ENCODE measurements around the gene AP3D1.
"Not testable (repeated sequence)": the region's sequence is repeated elsewhere in the genome, so short reads cannot be mapped to it uniquely, and the experiment has no call there.

The AP3D1 gene

DNA sequence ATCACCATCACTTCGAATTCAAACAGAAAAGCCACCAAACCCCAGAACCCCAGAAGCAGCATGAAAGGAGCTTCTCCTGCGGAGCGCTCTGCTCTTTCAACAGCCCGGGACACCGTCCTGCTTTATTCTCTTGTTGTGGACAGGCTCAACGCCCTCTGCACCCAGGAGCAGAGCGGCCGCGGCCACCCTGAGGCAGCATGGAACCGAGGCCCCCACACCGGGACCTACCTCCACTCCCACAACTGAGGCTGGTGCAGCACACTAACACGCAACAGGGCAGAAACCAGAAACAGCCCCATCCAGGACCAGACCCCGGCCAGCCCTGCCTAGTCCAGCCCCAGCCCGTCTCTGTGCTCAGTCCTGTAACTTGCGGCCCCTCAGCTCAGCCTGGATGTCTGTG, 7.2 kb downstream of the AP3D1 start:
- no peak for ATAC-seq
- no peak overlapping the region for H3K4me3 Mint-ChIP-seq
- DNase-seq = no peak
- H3K27me3 Mint-ChIP-seq = no peaks in the 10 kb centered on the region
- H3K4me1 Mint-ChIP-seq = peaks cover 59% of the 10 kb centered on the region
- H3K9me3 Mint-ChIP-seq = no peaks in the 10 kb centered on the region
- H3K27ac Mint-ChIP-seq = peak overlapping the region in 1 of 2 donors; percentile 76

DNA sequence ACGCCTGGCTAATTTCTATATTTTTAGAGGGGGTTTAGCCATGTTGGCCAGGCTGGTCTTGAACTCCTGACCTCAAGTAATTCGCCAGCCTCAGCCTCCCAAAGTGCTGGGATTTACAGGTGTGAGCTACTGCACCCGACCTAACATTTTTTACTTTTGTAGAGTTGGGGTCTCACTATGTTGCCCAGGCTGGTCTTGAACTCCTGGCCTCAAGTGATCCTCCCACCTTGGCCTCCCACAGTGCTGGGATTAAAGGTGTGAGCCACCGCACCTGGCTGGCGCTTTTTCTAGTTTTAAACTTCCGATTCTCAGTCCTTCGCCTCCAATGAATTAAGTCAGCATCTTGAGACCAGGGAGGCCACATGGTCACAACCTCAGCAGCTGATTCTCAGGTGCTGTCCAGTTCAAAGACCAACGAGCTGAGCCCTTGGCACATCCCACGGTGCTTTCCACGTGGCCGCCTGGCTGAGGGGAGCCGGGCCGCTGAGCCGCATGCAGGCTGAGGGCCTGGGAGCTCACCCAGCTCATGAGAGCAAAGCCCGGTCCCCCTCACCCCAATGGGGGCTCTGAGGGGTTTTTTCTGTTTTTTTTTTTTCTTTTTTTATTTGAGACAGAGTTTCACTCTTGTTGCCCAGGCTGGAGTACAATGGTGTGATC, 9.1 kb downstream of the AP3D1 start:
- no peak for DNase-seq
- no peaks in the 10 kb centered on the region for H3K27me3 Mint-ChIP-seq
- no peak overlapping the region for H3K4me3 Mint-ChIP-seq
- H3K27ac Mint-ChIP-seq = no peak overlapping the region
- H3K9me3 Mint-ChIP-seq = no peaks in the 10 kb centered on the region
- ATAC-seq = no peak
- H3K4me1 Mint-ChIP-seq = peaks cover 50% of the 10 kb centered on the region

DNA sequence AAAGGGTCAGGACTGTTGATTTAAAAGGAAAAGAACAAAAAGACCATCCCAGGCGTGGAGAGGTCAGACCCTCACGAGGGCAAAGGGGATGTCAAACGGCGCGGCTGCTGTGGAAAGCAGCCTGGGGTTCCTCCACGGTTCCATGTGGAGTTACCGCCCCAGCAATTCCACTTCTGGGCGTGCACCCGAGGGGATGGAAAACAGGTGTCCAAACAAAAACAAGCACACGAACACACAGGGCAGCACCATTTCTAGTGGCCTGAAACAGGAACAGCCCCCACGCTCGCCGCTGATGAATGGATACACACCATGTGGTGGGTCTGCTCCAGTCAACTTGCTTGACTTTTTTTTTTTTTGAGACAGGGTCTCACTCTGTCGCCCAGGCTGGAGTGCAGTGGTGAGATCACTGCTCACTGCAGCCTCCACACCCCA, 11.2 kb downstream of the AP3D1 start:
- no peak overlapping the region for H3K4me3 Mint-ChIP-seq
- ATAC-seq (no peak), DNase-seq (no peak)
- no peaks in the 10 kb centered on the region for H3K9me3 Mint-ChIP-seq
- H3K4me1 Mint-ChIP-seq = peaks cover 29% of the 10 kb centered on the region
- no peaks in the 10 kb centered on the region for H3K27me3 Mint-ChIP-seq
- H3K27ac Mint-ChIP-seq = no peak overlapping the region

DNA sequence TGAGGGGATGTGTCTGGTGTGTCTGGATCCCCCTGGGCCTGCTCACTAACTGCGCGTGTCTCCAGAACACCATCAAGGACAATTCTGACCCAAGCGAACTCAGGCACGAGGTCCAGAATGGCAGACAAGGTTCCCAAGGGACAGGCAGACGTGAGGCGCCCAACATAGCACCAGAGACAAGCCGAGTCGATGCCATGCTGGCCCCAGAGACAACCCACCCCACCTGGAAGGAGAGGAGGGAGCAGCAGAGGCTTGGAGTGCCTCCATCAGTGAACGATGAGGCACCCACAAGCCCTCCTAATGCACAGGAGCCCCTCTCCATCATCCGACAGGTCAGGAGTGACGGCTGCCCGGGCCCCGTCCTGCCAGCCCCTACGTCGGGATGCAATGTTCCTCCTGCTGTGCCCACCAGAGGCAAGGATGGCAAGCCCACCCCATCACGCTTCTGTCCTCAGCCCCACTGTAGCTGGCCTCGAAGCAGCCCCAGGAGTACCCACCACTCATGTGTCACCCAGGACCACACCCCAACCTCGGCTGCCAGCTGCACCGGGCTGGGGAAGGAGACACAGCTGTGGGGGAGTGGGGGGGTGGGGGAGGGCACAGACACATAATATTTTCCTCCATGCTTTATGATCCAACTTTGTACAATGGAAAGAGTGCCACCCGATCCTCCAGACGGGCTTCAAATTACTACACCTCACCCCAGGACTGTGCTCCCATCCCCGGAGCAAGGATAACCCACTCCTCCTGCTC, 11.8 kb downstream of the AP3D1 start:
- H3K9me3 Mint-ChIP-seq = no peaks in the 10 kb centered on the region
- H3K27me3 Mint-ChIP-seq = no peaks in the 10 kb centered on the region
- DNase-seq (no peak), ATAC-seq (no peak)
- H3K4me3 Mint-ChIP-seq = no peak overlapping the region
- peaks cover 23% of the 10 kb centered on the region for H3K4me1 Mint-ChIP-seq
- no peak overlapping the region for H3K27ac Mint-ChIP-seq

DNA sequence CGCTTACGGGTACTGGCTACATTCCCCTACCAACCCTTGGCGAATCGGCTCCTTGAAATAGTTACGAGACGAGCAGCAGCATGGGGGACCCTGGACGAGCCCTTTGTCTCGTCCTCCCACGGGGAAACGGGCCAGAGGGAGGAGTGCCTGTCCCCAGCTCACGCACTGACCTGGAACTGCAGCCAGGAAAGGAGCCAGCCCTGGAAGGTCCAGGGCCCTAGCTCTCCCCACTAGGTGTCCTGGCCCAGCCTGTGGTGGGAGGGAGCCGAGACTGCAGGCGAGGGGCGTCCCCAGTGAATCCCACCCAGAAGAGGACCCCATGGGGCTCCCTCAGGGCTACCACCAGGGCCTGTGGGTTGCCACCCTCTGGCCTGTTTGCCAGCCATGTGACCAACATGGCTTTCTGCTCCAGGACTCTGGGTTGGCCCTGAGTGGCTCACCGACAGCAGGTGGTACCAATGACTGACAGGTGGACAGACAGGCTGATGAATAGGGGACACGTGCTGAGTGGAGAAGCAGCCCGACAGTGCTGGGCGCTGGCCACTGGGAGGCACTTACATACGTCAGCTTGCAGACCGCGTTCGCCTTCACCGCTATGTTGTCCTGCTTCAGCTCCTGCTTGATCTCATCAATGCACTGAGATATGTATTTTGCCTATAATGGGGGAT, 13.2 kb downstream of the AP3D1 start:
- Mint-ChIP-seq H3K27me3 (no peaks in the 10 kb centered on the region), H3K9me3 (no peaks in the 10 kb centered on the region), H3K4me1 (peaks cover 11% of the 10 kb centered on the region), H3K4me3 (no peak overlapping the region), H3K27ac (no peak overlapping the region)
- no peak for ATAC-seq
- no peak for DNase-seq

DNA sequence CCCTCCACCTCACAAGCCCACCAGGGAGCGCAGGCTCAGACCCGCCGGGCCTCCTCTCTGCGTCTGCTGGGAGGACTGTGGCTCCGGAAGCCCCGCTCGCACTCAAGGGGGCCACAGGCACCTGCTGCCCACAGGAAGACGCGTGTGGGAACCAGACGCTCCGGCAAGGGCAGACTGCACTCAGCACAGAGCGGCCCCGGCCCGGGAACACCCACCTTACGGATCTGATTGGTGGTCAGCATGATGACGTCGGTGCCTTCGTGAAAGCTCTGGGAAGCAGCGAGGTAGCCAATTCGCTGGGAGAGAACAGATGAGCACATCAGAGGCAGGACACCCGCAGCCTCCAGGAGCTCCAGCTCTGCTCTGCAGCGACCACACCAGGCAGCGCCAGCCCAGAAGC, 14.6 kb downstream of the AP3D1 start:
- H3K9me3 Mint-ChIP-seq = no peaks in the 10 kb centered on the region
- H3K4me1 Mint-ChIP-seq = peaks cover 11% of the 10 kb centered on the region
- no peak for ATAC-seq
- H3K4me3 Mint-ChIP-seq = no peak overlapping the region
- H3K27me3 Mint-ChIP-seq = no peaks in the 10 kb centered on the region
- no peak overlapping the region for H3K27ac Mint-ChIP-seq
- DNase-seq = no peak

DNA sequence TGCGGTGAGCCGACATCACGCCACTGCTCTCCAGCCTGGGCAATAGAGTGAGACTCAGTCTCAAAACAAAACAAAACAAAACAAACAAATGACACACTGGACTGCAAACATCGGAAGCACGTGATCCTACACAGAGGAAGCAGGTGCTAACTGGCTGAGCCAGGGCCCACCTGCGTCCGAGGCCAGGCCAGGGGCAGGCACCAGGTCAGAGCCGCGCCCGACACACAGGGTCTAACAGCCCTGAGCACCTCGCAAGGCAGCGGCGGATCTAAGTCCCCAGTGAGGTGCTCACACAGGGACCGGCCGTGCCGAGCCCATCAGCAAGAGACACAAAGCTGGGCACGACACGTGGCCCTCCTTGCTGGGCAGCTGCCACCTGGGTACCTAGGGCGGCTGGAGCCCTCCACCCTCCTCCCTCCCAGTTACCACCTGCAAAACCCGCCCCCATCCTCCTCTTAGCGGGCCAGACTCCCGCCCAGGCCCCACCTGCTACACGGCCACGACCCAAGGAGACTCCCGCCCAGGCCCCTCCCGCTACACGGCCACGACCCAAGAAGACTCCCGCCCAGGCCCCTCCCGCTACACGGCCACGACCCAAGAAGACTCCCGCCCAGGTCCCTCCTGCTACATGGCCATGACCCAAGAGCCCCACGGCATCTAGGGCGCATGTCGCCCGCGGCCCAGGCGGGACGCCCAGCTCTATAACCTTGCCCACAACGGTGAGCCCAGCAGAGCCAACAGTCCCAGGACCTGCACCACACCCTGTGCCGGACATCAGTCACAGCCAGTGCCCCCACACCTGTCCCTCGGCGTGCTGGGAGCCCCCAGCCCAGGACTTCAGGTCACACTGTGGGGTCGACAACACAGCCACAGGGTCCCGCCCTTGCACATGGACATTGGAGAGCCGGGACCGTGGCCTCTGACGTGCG, 15.6 kb downstream of the AP3D1 start:
- DNase-seq = no peak
- peak; percentile 37 for ATAC-seq
- H3K9me3 Mint-ChIP-seq = no peaks in the 10 kb centered on the region

DNA sequence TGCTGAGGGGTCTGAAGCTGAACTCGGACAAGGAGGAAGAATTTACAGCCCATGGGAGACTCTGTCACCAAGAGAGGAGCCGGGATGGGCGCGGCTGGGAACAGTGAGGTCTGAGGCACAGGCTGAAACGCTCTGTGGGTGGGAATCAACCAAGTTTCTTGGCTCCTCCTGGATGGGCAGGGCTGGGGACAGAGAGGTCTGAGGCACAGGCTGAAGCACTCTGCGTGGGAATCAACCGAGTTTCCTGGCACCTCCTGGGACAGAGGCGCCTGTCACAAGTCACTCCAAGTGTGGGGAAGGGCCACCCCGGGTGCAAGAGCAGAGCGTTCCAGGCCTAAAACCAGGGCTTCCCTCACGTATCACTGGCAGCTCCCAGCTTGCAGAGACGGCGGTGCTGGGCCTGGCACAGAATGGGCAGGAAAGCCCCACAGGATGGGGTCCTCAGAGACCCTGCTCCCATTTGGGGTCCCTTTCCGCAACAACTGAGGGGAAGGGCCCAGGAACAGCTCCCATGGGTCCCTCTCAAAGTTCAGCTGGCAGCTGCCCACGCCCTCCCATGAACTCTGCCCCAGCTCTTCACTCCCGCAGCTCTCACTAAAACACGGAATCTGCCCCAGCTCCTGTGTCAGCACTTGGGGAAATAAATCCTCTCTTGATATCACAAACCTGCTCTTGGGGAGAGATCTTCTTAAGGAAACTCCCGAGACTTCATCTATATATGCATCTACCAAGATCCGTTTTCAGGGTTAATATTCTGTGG, 18.5 kb downstream of the AP3D1 start:
- H3K9me3 Mint-ChIP-seq = no peaks in the 10 kb centered on the region
- peak overlapping the region in 1 of 2 donors; percentile 82 for H3K27ac Mint-ChIP-seq
- DNase-seq (no peak), ATAC-seq (no peak)
- no peaks in the 10 kb centered on the region for H3K27me3 Mint-ChIP-seq
- no peak overlapping the region for H3K4me3 Mint-ChIP-seq
- no peaks in the 10 kb centered on the region for H3K4me1 Mint-ChIP-seq

More for the DNA sequence above, 15.6 kb downstream of the AP3D1 start:
- H3K27ac Mint-ChIP-seq = no peak overlapping the region
- H3K27me3 Mint-ChIP-seq = no peaks in the 10 kb centered on the region
- peaks cover 11% of the 10 kb centered on the region for H3K4me1 Mint-ChIP-seq
- no peak overlapping the region for H3K4me3 Mint-ChIP-seq

DNA sequence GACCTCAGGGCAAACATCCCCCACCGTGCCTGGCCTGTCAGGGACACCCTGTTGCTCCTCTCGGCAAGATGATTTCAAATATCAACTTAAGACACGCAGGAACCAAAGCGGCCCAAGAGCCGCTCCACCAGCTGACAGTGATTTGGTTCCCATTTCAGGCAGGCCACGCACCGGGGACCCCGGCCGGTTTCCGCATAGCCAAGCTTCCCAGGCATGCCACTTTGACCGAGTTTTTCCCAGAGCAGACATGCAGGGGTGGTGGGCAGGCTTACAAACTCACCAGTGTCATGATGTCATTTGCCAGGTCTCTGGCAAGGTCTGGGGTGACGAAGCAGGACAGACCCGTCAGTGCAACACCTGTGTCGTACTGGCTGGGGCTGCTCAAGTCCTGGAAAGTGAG, 19.2 kb downstream of the AP3D1 start:
- H3K27ac Mint-ChIP-seq = no peak overlapping the region
- H3K27me3 Mint-ChIP-seq = no peaks in the 10 kb centered on the region
- ATAC-seq (no peak), DNase-seq (no peak)
- H3K4me1 Mint-ChIP-seq = no peaks in the 10 kb centered on the region
- no peaks in the 10 kb centered on the region for H3K9me3 Mint-ChIP-seq
- H3K4me3 Mint-ChIP-seq = no peak overlapping the region

DNA sequence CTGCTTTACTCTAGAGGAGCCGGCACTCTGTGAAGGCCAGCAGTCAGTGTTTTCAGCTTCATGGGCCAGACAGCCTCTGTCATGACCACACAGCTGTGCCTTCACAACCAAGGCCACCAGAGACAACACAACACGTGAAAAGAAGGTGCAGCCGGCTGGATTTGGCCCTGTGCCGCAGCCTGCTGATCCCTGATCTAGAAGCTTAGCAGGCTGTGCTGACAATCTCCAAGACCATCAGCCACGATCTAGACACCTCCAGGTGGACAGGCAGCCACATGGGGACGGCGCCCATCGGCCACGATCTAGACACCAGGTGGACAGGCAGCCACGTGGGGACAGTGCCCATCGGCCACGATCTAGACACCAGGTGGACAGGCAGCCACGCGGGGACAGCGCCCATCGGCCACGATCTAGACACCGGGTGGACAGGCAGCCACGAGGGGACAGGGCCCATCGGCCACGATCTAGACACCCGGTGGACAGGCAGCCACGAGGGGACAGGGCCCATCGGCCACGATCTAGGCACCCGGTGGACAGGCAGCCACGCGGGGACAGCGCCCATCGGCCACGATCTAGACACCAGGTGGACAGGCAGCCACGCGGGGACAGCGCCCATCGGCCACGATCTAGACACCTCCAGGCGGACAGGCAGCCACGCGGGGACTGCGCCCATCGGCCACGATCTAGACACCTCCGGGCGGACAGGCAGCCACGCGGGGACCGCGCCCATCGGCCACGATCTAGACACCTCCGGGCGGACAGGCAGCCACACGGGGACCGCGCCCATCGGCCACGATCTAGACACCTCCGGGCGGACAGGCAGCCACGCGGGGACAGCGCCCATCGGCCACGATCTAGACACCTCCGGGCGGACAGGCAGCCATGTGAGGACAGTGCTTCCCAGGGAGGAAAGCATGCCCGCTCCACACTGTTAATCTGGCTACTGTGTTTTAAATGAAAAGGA, 20.1 kb downstream of the AP3D1 start:
- not testable (repeated sequence) for H3K4me1 Mint-ChIP-seq

DNA sequence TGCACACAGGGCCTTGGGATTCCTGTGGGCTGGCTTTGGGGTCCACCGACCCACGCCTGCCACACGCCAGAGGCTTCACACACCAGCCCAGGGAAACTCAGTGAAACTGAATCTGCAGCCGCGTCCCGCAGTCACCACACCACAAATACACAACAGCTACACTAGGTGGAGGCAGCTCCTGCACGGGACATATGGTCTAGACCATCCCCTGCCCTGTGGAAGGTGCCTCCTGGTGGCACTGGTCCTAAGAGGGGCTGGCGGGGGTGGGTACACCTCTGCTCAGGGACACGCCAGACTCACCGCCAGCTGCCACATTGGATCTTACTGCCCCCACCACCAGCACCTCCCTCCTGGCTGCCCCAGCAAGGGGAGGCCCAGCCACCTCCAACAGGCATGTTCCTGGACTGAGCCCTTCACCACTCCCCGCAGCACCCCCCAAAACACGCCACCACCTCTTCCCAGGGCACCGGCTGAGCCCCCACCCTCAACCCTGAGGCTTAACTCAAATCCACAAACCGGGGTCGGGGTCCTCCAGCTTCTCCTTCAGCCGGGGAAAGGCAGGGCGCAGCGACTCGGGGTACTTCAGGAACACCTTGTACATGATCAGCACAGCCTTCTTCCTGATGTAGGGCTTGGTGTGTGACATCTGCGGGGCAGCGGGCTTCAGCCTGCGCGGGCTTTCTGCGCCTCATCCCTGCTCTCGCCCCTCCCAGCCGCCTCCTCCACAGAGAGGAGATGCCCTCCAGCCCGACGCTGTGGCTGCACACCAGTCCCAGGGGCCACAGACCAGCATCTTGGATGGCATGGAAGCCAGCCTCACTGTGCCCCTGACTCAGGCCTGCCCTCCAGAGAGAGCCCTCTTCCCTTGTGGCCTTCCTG, 21.2 kb downstream of the AP3D1 start:
- Mint-ChIP-seq H3K27ac (peak overlapping the region in 1 of 2 donors; percentile 85), H3K4me3 (no peak overlapping the region), H3K4me1 (no peaks in the 10 kb centered on the region), H3K27me3 (no peaks in the 10 kb centered on the region), H3K9me3 (no peaks in the 10 kb centered on the region)
- ATAC-seq (no peak), DNase-seq (no peak)

More for the DNA sequence above, 20.1 kb downstream of the AP3D1 start:
- not testable (repeated sequence) for H3K4me3 Mint-ChIP-seq, DNase-seq, ATAC-seq, H3K9me3 Mint-ChIP-seq, H3K27me3 Mint-ChIP-seq, H3K27ac Mint-ChIP-seq

DNA sequence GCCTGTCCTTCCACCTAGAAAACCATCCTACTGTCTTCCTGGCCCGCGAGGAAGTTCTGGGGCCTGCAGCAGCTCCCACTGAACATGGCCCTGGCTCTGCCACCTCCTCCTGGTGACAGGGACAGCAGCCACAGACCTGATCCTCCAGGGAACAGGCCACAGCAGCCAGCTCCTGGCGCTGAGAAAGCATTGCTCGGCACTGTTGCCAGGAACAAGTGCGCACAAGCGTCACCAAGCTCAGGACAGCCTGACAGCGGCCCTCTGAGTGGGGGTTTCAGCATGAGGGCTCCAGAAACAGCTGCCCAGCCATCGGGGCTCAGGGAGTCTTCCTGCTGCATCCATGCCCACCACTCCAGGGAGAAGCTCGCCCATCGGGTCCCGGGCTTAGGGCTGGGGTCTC, 21.9 kb downstream of the AP3D1 start:
- ATAC-seq (no peak), DNase-seq (no peak)

DNA sequence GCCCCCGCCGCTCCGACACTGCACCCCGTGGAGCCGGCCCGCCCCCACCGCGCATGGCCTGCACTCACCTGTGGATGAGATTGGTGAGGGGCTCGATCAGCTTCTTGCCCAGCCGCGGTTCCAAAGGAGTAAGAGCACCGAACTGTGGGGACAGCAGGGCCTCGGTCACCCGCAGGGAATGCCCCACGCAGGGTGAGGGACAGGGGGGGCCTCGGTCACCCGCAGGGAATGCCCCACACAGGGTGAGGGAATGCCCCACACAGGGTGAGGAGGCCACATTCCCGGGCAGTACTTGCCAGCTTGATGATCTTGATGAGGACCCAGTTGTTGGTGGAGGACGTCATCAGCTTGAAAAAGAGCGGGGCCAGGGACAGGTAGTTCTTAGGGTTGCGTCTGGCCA, 22.3 kb downstream of the AP3D1 start:
- H3K27ac Mint-ChIP-seq = peak overlapping the region in 1 of 2 donors; percentile 19
- ATAC-seq (no peak), DNase-seq (no peak)
- H3K27me3 Mint-ChIP-seq = no peaks in the 10 kb centered on the region
- H3K9me3 Mint-ChIP-seq = no peaks in the 10 kb centered on the region
- H3K4me3 Mint-ChIP-seq = no peak overlapping the region
- H3K4me1 Mint-ChIP-seq = no peaks in the 10 kb centered on the region

More for the DNA sequence above, 21.9 kb downstream of the AP3D1 start:
- no peaks in the 10 kb centered on the region for H3K9me3 Mint-ChIP-seq
- no peaks in the 10 kb centered on the region for H3K4me1 Mint-ChIP-seq
- H3K27ac Mint-ChIP-seq = peak overlapping the region; percentile 19 to 57
- H3K27me3 Mint-ChIP-seq = no peaks in the 10 kb centered on the region
- H3K4me3 Mint-ChIP-seq = no peak overlapping the region

Measured in stimulated activated naive CD8-positive, alpha-beta T cell treated with anti-CD3 and anti-CD28 coated beads, Interleukin-15, amount 100 ng/mL, for 72 hours (primary cell).